OCI-LY3 (cell line): ENCODE results near the gene PMM2.

ENCODE experiments used
- H2AFZ ChIP-seq: fragments of 200-600, 300-600 bp; shearing (Covaris generic); 2 replicates; pipeline ENCODE4 v1.6.0; 2014; ENCODE audit warnings: antibody characterized with exemption, low read depth, low read length
- H3K27ac ChIP-seq: fragments of 200-600, 300-600 bp; sonication (generic); 2 replicates; pipeline ENCODE4 v1.5.1; 2014; ENCODE audit warnings: mild to moderate bottlenecking, low read length, moderate library complexity, mixed read lengths
- H3K27me3 ChIP-seq: fragments of 200-600, 300-600 bp; sonication (generic); 2 replicates; pipeline ENCODE4 v1.6.1; 2014; ENCODE audit warnings: low read depth, low read length, mixed read lengths
- H3K36me3 ChIP-seq: fragments of 200-600, 300-600 bp; sonication (generic); replicated peaks from 2 replicates; pipeline ENCODE3; 2014; ENCODE audit warnings: low read depth, low read length, mixed read lengths
- H3K4me1 ChIP-seq: fragments of 300-600, 200-600 bp; sonication (generic); 2 replicates; pipeline ENCODE4 v1.6.1; 2014; ENCODE audit warnings: low read length, mixed read lengths
- H3K4me2 ChIP-seq: fragments of 200-600, 300-600 bp; sonication (generic); 2 replicates; pipeline ENCODE4 v1.6.1; 2014; ENCODE audit warnings: low read length, mixed read lengths
- H3K4me3 ChIP-seq: fragments of 300-600, 200-600 bp; sonication (generic); 2 replicates; pipeline ENCODE4 v1.5.1; 2014; ENCODE audit warnings: antibody characterized with exemption, mild to moderate bottlenecking, low read length, moderate library complexity
- H3K79me2 ChIP-seq: fragments of 300-600, 200-600 bp; shearing (Covaris generic); 2 replicates; pipeline ENCODE4 v1.6.1; 2014; ENCODE audit warnings: mild to moderate bottlenecking, low read length, mixed read lengths
- H3K9ac ChIP-seq: fragments of 300-600, 200-600 bp; shearing (Covaris generic); 2 replicates; pipeline ENCODE4 v1.6.0; 2014; ENCODE audit warnings: mild to moderate bottlenecking, low read length, moderate library complexity
- H3K9me3 ChIP-seq: fragments of 200-600, 300-600 bp; shearing (Covaris generic); 2 replicates; pipeline ENCODE4 v1.6.1; 2014; ENCODE audit warnings: low read length, mixed read lengths; ENCODE audit not compliant: insufficient read depth
- H4K20me1 ChIP-seq: fragments of 200-600, 300-600 bp; sonication (generic); 2 replicates; pipeline ENCODE4 v1.6.1; 2016; ENCODE audit warnings: low read length, mixed read lengths; ENCODE audit not compliant: insufficient read depth
- EZH2phosphoT487 ChIP-seq: fragments of 200-600 bp; shearing (Covaris generic); IDR thresholded peaks from 2 replicates; pipeline ENCODE4 v1.6.1; 2018; ENCODE audit warnings: antibody characterized with exemption, mixed run types, low read depth
- TF ChIP-seq, protein P1 (sequence below): fragments of 200-600, 300-600 bp; sonication (generic); IDR thresholded peaks from 2 replicates; pipeline ENCODE4 v1.5.1; 2014; ENCODE audit warnings: antibody characterized with exemption, low read length, low read depth

The PMM2 gene

DNA sequence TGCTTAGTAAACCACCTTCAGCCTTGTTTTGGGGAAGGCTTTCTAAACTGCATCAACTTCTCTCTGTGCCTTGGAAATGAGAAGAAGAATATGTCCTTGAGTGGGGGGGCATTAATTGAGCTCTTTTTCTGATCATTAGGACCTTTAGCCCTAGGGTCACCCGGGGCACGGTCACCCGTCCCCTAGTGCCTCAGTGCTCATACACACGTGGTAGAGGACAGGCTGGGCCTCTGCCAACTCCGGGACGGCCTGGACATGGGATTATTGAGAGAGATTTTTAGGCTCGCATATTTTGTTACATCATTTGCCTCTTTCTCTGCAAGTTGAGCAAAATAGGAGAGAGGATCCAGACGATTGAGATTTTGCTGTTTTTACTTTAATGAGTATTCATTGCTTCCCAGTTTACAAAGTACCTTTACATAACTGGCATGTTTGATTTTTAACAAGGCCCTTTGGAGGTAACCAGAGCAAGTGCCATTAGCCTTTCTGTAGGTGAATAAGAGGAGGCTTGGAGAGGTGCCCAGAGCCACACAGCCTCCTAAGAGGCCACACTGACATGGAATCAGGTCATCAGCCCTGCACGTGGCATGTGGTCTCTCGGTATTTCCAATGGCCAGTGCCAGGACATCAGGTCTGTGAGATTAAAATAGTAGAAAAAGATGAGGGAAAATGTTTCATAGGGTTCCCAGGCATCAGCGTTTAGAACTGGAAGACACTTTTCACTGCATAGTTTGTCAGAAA is 11.1 kb downstream of the PMM2 start:
- no peak for TF ChIP-seq EZH2phosphoT487
- TF ChIP-seq, protein P1, sequence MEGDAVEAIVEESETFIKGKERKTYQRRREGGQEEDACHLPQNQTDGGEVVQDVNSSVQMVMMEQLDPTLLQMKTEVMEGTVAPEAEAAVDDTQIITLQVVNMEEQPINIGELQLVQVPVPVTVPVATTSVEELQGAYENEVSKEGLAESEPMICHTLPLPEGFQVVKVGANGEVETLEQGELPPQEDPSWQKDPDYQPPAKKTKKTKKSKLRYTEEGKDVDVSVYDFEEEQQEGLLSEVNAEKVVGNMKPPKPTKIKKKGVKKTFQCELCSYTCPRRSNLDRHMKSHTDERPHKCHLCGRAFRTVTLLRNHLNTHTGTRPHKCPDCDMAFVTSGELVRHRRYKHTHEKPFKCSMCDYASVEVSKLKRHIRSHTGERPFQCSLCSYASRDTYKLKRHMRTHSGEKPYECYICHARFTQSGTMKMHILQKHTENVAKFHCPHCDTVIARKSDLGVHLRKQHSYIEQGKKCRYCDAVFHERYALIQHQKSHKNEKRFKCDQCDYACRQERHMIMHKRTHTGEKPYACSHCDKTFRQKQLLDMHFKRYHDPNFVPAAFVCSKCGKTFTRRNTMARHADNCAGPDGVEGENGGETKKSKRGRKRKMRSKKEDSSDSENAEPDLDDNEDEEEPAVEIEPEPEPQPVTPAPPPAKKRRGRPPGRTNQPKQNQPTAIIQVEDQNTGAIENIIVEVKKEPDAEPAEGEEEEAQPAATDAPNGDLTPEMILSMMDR, result no peak
- no peak overlapping the region for H3K27ac ChIP-seq
- no peak overlapping the region for H3K9ac ChIP-seq
- no peak overlapping the region for H3K4me3 ChIP-seq
- no peaks in the 10 kb centered on the region for H3K27me3 ChIP-seq
- no peaks in the 10 kb centered on the region; the same call in 1 of the 2 replicates for H4K20me1 ChIP-seq
- peaks cover 67% of the 10 kb centered on the region for H3K36me3 ChIP-seq
- no peaks in the 10 kb centered on the region for H3K9me3 ChIP-seq
- no peak overlapping the region for H3K4me2 ChIP-seq
- H2AFZ ChIP-seq, result no peak overlapping the region
- H3K79me2 ChIP-seq, result peaks cover 61% of the 10 kb centered on the region
- H3K4me1 ChIP-seq, result peaks cover 26% of the 10 kb centered on the region

DNA sequence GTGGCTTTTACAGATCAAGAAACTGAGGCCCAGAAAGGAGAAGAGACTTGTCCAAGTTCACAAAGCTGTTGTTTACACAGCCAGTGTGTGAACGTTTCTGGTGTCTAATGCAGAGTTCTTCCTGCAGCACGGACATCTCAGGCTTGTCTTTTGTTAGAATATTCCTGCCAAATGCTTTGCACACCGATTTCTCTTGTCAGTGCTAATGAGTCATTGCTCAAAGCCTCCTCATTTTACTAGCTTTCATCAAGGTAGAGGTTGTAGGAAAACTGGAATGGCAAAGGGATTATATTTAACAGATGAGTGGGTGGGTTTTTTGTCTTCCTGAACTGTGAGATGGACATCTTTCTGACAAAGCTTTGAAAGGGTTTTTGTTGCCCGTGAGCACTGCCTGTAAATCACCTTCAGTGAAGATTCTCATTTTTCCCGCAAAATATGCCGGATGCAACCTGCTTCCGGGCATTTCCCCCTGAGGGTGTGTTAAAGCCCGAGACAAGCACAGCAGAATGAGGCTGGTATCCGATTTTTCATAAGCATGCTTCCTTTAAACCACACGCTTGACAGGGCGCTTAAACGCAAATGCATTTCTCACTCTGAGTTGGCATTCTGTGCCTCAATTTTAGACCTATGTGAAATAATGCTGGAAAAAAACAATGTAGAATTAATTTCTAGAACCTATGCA is 14.7 kb downstream of the PMM2 start:
- Histone ChIP-seq H3K27ac (peak overlapping the region; percentile 71), H3K4me2 (peak overlapping the region; percentile 43), H2AFZ (no peak overlapping the region), H3K36me3 (peaks cover 72% of the 10 kb centered on the region), H3K27me3 (no peaks in the 10 kb centered on the region), H3K4me3 (peak overlapping the region; percentile 23; the same call in 1 of the 2 replicates), H3K9me3 (no peaks in the 10 kb centered on the region), H4K20me1 (no peaks in the 10 kb centered on the region; the same call in 1 of the 2 replicates), H3K79me2 (peaks cover 42% of the 10 kb centered on the region), H3K4me1 (peaks cover 40% of the 10 kb centered on the region), H3K9ac (no peak overlapping the region)
- TF ChIP-seq, protein P1, result no peak
- TF ChIP-seq EZH2phosphoT487, result no peak

DNA sequence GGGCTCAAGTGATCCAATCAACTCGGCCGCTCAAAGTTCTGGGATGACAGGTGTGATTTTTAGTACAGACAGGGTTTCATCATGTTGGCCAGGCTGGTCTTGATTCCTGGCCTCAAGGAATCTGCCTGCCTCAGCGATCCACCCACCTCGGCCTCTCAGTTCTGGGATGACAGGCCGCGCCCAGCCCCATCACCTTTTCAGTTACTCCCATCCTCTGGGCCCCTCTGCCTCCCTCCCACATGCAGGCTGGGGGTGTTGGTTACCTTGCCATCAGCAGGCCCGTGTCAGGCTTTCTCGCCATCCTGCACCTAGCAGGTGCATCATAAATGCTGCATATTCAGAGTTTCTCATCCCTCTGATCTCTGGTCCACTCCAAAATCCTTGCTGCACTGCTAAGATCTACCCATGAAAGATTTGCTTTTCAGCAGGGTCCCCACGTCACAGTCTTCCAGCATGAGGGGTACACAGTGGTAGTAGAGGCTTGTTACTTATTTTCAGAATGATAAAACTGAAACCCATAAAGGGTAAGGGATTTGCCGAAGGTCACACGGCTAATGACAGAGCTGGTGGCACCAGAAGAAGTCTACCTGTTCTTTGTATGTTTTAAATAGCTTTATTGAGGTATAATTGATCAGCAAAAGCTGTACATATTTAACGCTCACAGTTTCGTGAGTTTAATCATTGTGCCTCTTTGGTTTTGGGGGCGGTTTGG is 16.6 kb downstream of the PMM2 start:
- Histone ChIP-seq H3K9me3 (no peaks in the 10 kb centered on the region), H3K27me3 (no peaks in the 10 kb centered on the region), H3K9ac (no peak overlapping the region), H3K36me3 (peaks cover 59% of the 10 kb centered on the region), H4K20me1 (no peaks in the 10 kb centered on the region), H3K4me2 (0 out of 2 replicates have a peak overlapping the region, but pooled peaks have one; percentile 5), H2AFZ (no peak overlapping the region), H3K79me2 (peaks cover 30% of the 10 kb centered on the region), H3K27ac (peak overlapping the region; percentile 24), H3K4me3 (no peak overlapping the region), H3K4me1 (peaks cover 60% of the 10 kb centered on the region)
- TF ChIP-seq, protein P1, result no peak
- TF ChIP-seq EZH2phosphoT487, result no peak
